ENCODE results near the gene RNF224.
"Not testable (repeated sequence)": the region's sequence is repeated elsewhere in the genome, so short reads cannot be mapped to it uniquely, and the experiment has no call there.

The RNF224 gene

GRCh38 chr9:137255448-137256114 lies 28.3 kb downstream of the RNF224 start:
- Histone ChIP-seq H3K4me3 (ENCODE audit: low read length) (peak overlapping the region; percentile 89), H3K4me2 (ENCODE audit: low read length) (peak overlapping the region; percentile 88), H3K36me3 (ENCODE audit: insufficient read depth, low read length) (peaks cover 22% of the 10 kb centered on the region), H3K4me1 (ENCODE audit: control insufficient read depth, insufficient read depth, low read length) (peaks cover 19% of the 10 kb centered on the region), H3K9me3 (replicated peaks; ENCODE audit: low read length) (no peaks in the 10 kb centered on the region), H3K9ac (ENCODE audit: low read depth, low read length) (peak overlapping the region; percentile 96), H3K27me3 (ENCODE audit: control insufficient read depth, insufficient read depth, low read length) (no peaks in the 10 kb centered on the region)

GRCh38 chr9:137256362-137256761 lies 29.1 kb downstream of the RNF224 start:
- peak overlapping the region; percentile 89 for H3K4me3 ChIP-seq (ENCODE audit: low read length)
- H3K4me2 ChIP-seq (ENCODE audit: low read length), result peak overlapping the region; percentile 88
- H3K4me1 ChIP-seq (ENCODE audit: control insufficient read depth, insufficient read depth, low read length), result peaks cover 19% of the 10 kb centered on the region
- no peaks in the 10 kb centered on the region for H3K27me3 ChIP-seq (ENCODE audit: control insufficient read depth, insufficient read depth, low read length)
- peaks cover 22% of the 10 kb centered on the region for H3K36me3 ChIP-seq (ENCODE audit: insufficient read depth, low read length)
- peak overlapping the region; percentile 96 for H3K9ac ChIP-seq (ENCODE audit: low read depth, low read length)
- H3K9me3 ChIP-seq (replicated peaks; ENCODE audit: low read length), result no peaks in the 10 kb centered on the region

- Histone ChIP-seq H3K9ac (ENCODE audit: low read depth, low read length) (no peak overlapping the region), H3K9me3 (replicated peaks; ENCODE audit: low read length) (no peaks in the 10 kb centered on the region)
Observed at GRCh38 chr9:137256856-137257255, 29.6 kb downstream of the RNF224 start.

DNA sequence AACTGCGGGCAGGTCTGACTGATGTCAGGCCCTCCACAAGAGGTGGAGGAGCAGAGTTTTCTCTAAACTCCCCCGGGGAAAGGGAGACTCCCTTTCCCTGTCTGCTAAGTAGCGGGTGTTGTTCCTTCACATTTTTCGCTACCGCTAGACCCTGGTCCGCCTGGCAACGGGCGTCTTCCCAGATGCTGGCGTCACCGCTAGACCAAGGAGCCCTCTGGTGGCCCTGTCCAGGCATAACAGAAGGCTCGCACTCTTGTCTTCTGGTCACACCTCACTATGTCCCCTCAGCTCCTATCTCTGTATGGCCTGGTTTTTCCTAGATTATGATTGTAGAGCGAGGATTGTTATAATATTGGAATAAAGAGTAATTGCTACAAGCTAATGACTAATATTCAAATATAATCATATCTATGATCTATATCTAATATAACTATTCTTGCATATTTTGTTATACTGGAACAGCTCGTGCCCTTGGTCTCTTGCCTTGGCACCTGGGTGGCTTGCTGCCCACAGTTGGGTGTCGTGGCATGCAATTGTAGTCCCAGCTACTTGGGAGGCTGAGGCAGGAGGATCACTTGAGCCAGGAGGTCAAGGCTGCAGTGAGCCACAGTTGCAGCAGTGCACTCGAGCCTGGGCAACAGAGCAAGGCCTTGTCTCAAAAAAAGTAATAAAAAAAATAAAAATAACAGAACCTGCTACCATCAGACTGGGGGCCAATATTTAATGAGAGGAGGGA lies 35.0 kb downstream of the RNF224 start:
- H3K27me3 ChIP-seq (ENCODE audit: control insufficient read depth, insufficient read depth, low read length); H3K4me2 ChIP-seq (ENCODE audit: low read length); H3K9ac ChIP-seq (ENCODE audit: low read depth, low read length); H3K9me3 ChIP-seq (replicated peaks; ENCODE audit: low read length); H3K4me3 ChIP-seq (ENCODE audit: low read length); H3K4me1 ChIP-seq (ENCODE audit: control insufficient read depth, insufficient read depth, low read length): not testable (repeated sequence)
- peaks cover 45% of the 10 kb centered on the region for H3K36me3 ChIP-seq (ENCODE audit: insufficient read depth, low read length)

More at GRCh38 chr9:137256856-137257255, 29.6 kb downstream of the RNF224 start:
- Histone ChIP-seq H3K36me3 (ENCODE audit: insufficient read depth, low read length) (peaks cover 22% of the 10 kb centered on the region), H3K4me2 (ENCODE audit: low read length) (peak overlapping the region; percentile 88), H3K4me3 (ENCODE audit: low read length) (peak overlapping the region; percentile 89), H3K27me3 (ENCODE audit: control insufficient read depth, insufficient read depth, low read length) (no peaks in the 10 kb centered on the region), H3K4me1 (ENCODE audit: control insufficient read depth, insufficient read depth, low read length) (peaks cover 20% of the 10 kb centered on the region)

GRCh38 chr9:137262909-137263285 lies 35.6 kb downstream of the RNF224 start:
- peaks cover 2% of the 10 kb centered on the region for H3K4me1 ChIP-seq (ENCODE audit: control insufficient read depth, insufficient read depth, low read length)
- H3K9me3 ChIP-seq (replicated peaks; ENCODE audit: low read length), result no peaks in the 10 kb centered on the region
- H3K36me3 ChIP-seq (ENCODE audit: insufficient read depth, low read length), result peaks cover 48% of the 10 kb centered on the region
- H3K4me3 ChIP-seq (ENCODE audit: low read length), result no peak overlapping the region
- H3K9ac ChIP-seq (ENCODE audit: low read depth, low read length), result no peak overlapping the region
- no peaks in the 10 kb centered on the region for H3K27me3 ChIP-seq (ENCODE audit: control insufficient read depth, insufficient read depth, low read length)
- H3K4me2 ChIP-seq (ENCODE audit: low read length), result no peak overlapping the region

- Histone ChIP-seq H3K9me3 (replicated peaks; ENCODE audit: low read length) (no peaks in the 10 kb centered on the region), H3K36me3 (ENCODE audit: insufficient read depth, low read length) (peaks cover 50% of the 10 kb centered on the region), H3K4me3 (ENCODE audit: low read length) (no peak overlapping the region), H3K27me3 (ENCODE audit: control insufficient read depth, insufficient read depth, low read length) (no peaks in the 10 kb centered on the region), H3K4me1 (ENCODE audit: control insufficient read depth, insufficient read depth, low read length) (peaks cover 2% of the 10 kb centered on the region), H3K4me2 (ENCODE audit: low read length) (no peak overlapping the region), H3K9ac (ENCODE audit: low read depth, low read length) (no peak overlapping the region)
Observed at GRCh38 chr9:137263506-137263905, 36.2 kb downstream of the RNF224 start.

DNA sequence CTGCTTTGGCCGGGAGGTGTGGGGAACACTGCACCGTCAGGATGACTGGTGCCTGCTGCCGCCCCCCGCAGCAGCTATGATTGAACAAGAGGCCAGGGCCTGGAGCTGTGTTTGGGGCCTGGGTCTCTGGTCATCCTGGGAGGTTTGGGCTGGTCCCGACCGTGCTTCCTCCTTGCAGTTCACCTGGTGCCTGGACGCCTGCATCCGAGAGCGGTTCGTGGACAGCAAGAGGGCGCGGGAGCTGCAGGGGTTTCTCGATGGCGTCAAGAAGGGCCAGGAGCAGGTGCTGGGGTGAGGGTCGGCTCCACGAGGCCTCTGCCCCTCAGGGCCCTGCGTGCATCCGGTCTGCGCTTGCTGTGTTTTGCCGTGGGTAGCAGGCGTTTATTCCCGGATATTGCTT lies 36.8 kb downstream of the RNF224 start:
- Histone ChIP-seq H3K4me1 (ENCODE audit: control insufficient read depth, insufficient read depth, low read length) (peaks cover 5% of the 10 kb centered on the region), H3K4me3 (ENCODE audit: low read length) (no peak overlapping the region), H3K36me3 (ENCODE audit: insufficient read depth, low read length) (peaks cover 50% of the 10 kb centered on the region)

DNA sequence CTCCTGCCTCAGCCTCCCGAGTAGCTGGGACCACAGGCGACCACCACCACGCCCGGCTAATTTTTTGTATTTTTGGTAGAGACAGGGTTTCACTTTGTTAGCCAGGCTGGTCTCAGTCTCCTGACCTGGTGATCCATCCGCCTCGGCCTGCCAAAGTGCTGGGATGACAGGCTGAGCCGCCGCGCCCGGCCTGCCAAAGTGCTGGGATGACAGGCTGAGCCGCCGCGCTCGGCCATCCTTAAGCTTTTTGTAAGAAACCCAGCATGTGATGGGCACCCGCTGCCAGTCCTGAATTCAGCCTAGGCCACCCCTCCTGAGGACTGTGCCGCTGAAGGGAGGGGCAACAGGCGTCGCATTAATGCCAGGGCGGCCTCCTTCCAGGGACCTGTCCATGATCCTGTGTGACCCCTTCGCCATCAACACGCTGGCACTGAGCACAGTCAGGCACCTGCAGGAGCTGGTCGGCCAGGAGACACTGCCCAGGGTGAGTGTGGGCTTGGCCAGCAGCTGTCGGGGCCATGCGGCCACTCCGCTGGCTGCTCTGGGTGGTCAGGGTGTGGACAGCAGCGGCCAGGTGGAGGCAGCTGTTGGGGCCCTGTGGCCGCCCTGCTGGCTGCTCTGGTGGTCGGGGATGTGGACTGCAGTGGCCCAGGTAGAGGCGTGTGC lies 38.3 kb downstream of the RNF224 start:
- no peak overlapping the region for H3K9ac ChIP-seq (ENCODE audit: low read depth, low read length)
- no peaks in the 10 kb centered on the region for H3K27me3 ChIP-seq (ENCODE audit: control insufficient read depth, insufficient read depth, low read length)
- H3K4me2 ChIP-seq (ENCODE audit: low read length), result no peak overlapping the region
- no peaks in the 10 kb centered on the region for H3K9me3 ChIP-seq (replicated peaks; ENCODE audit: low read length)
- peaks cover 56% of the 10 kb centered on the region for H3K36me3 ChIP-seq (ENCODE audit: insufficient read depth, low read length)
- H3K4me1 ChIP-seq (ENCODE audit: control insufficient read depth, insufficient read depth, low read length), result peaks cover 5% of the 10 kb centered on the region
- H3K4me3 ChIP-seq (ENCODE audit: low read length), result no peak overlapping the region

More for the DNA sequence above, 36.8 kb downstream of the RNF224 start:
- Histone ChIP-seq H3K27me3 (ENCODE audit: control insufficient read depth, insufficient read depth, low read length) (no peaks in the 10 kb centered on the region), H3K9me3 (replicated peaks; ENCODE audit: low read length) (no peaks in the 10 kb centered on the region), H3K9ac (ENCODE audit: low read depth, low read length) (no peak overlapping the region), H3K4me2 (ENCODE audit: low read length) (no peak overlapping the region)

DNA sequence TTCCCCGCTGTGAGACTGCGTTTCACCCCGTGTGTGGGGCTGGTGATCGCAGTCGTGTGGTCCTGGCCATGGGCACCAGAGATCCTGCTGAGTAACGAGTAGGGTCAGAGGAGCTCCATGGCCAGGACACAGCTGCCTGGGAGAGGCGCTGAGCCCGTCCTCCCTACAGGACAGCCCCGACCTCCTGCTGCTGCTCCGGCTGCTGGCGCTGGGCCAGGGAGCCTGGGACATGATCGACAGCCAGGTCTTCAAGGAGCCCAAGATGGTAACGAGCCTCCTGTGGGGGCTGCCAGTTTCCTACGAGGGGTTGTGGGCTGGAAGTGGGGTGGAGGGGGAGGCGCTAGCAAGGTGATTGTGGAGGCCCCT lies 38.8 kb downstream of the RNF224 start:
- Histone ChIP-seq H3K27me3 (ENCODE audit: control insufficient read depth, insufficient read depth, low read length) (no peaks in the 10 kb centered on the region), H3K9ac (ENCODE audit: low read depth, low read length) (no peak overlapping the region), H3K4me3 (ENCODE audit: low read length) (no peak overlapping the region), H3K9me3 (replicated peaks; ENCODE audit: low read length) (no peaks in the 10 kb centered on the region), H3K36me3 (ENCODE audit: insufficient read depth, low read length) (peaks cover 59% of the 10 kb centered on the region), H3K4me1 (ENCODE audit: control insufficient read depth, insufficient read depth, low read length) (peaks cover 5% of the 10 kb centered on the region), H3K4me2 (ENCODE audit: low read length) (no peak overlapping the region)

DNA sequence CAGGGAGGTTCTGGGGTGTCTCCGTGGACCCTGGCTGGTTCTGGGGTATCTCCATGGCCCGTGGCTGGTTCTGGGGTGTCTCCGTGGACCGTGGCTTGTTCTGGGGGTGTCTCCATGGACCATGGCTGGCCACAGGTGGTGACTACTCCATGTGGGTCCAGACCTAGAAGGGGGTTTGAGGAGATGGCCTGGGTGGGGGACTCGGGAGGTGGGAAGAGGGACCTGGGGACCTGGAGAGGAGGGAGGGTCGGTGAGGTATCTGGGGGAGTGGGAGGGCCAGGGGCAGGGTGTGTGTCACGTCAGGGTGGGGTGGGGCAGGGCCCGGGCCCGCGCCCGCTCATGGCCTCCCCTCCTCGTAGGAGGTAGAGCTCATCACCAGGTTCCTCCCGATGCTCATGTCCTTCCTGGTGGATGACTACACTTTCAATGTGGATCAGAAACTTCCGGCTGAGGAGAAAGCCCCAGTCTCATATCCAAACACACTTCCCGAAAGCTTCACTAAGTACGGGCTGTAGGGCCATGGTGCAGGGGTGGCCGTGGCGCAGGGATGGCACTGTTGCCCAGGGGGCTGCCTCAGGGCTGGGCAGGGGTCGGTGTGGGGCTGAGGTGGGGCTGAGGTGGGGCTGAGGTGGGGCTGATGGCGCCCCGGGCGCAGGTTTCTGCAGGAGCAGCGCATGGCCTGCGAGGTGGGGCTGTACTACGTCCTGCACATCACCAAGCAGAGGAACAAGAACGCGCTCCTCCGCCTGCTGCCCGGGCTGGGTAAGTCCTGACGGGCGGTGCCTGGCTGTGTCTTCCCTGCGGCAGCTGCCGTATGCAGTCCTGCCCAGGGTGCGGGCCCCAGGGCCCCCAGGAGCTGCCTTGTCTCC lies 39.5 kb downstream of the RNF224 start:
- Histone ChIP-seq H3K4me2 (ENCODE audit: low read length) (no peak overlapping the region), H3K9me3 (replicated peaks; ENCODE audit: low read length) (no peaks in the 10 kb centered on the region), H3K4me3 (ENCODE audit: low read length) (no peak overlapping the region), H3K4me1 (ENCODE audit: control insufficient read depth, insufficient read depth, low read length) (peaks cover 5% of the 10 kb centered on the region), H3K9ac (ENCODE audit: low read depth, low read length) (no peak overlapping the region), H3K27me3 (ENCODE audit: control insufficient read depth, insufficient read depth, low read length) (no peaks in the 10 kb centered on the region), H3K36me3 (ENCODE audit: insufficient read depth, low read length) (peaks cover 62% of the 10 kb centered on the region)

DNA sequence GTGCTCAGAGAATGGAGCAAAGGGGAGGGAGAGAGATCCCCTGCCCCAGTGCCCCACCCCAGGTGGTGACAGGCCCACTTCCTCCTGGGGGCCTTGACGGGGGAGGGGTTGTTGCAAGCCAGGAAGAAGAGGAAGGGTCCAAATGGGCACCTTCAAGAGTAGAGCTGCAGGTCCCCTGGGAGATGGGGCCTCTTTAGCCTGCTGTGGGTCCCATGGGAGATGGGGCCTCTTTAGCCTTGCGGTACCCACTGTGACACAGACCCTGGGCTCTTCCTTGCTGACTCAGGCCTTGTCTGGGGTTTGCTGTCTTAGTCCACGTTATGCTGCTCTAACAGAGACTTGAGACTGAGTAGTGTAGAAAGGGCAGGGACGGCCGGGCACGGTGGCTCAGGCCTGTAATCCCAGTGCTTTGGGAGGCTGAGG lies 40.6 kb downstream of the RNF224 start:
- Histone ChIP-seq H3K9ac (ENCODE audit: low read depth, low read length) (no peak overlapping the region), H3K36me3 (ENCODE audit: insufficient read depth, low read length) (peaks cover 65% of the 10 kb centered on the region), H3K4me3 (ENCODE audit: low read length) (no peak overlapping the region), H3K27me3 (ENCODE audit: control insufficient read depth, insufficient read depth, low read length) (no peaks in the 10 kb centered on the region), H3K4me2 (ENCODE audit: low read length) (no peak overlapping the region), H3K9me3 (replicated peaks; ENCODE audit: low read length) (no peaks in the 10 kb centered on the region), H3K4me1 (ENCODE audit: control insufficient read depth, insufficient read depth, low read length) (peaks cover 3% of the 10 kb centered on the region)

Measured in skeletal muscle satellite cell (primary cell).